K562 (cell line): Measurements from ENCODE around the gene ISOC1. TPM values are rescaled to one million over a fixed set of nuclear protein-coding genes. Genes with fewer than 3 reads are reported as not detected.
A peak's percentile ranks its signal among the peaks of the same experiment; 100 is the strongest.

Experiments used
- ATF3 ChIP-seq, 2 experiments: fragments of 450-650 bp in 1 of 2; sonication (generic) in 1 of 2; formaldehyde crosslinking in 1 of 2; IDR thresholded peaks in 1 of 2; conservative IDR thresholded peaks in 1 of 2; 2 replicates each; pipeline versions ENCODE4 v1.6.1 to v1.8.1; 2016 to 2023; ENCODE audit warnings: mild to moderate bottlenecking in 2 of 2, moderate library complexity in 2 of 2, inconsistent platforms in 1 of 2, missing genetic modification reagents in 1 of 2
- BACH1 ChIP-seq: fragments of 200-800 bp; sonication (Bioruptor generic); IDR thresholded peaks from 2 replicates; pipeline ENCODE4 v1.6.1; 2016; ENCODE audit warnings: missing genetic modification characterization, missing compliant biosample characterization
- CC2D1A ChIP-seq: fragments of 450-650 bp; IDR thresholded peaks from 2 replicates; pipeline ENCODE4 v1.6.1; 2017; ENCODE audit warnings: mild to moderate bottlenecking
- ETV5 ChIP-seq: sonication (generic); formaldehyde crosslinking; IDR thresholded peaks from 2 replicates; pipeline ENCODE4 v1.4.0; 2020; ENCODE audit warnings: low read depth, mild to moderate bottlenecking, missing genetic modification reagents
- FOXO4 ChIP-seq: fragments of 450-650 bp; formaldehyde crosslinking; IDR thresholded peaks from 2 replicates; pipeline ENCODE4 v1.4.0; 2020; ENCODE audit warnings: mild to moderate bottlenecking, moderate library complexity
- FOXP1 ChIP-seq: sonication (generic); formaldehyde crosslinking; IDR thresholded peaks from 2 replicates; pipeline ENCODE4 v1.8.0; 2022; ENCODE audit warnings: mild to moderate bottlenecking, missing genetic modification reagents
- GTF2A2 ChIP-seq: IDR thresholded peaks from 2 replicates; pipeline ENCODE4 v1.6.1; 2016; ENCODE audit warnings: mild to moderate bottlenecking, missing genetic modification characterization, missing compliant biosample characterization
- ILK ChIP-seq: fragments of 450-650 bp; IDR thresholded peaks from 2 replicates; pipeline ENCODE4 v1.6.1; 2016; ENCODE audit warnings: missing genetic modification characterization, low read depth, mild to moderate bottlenecking, missing compliant biosample characterization, moderate library complexity, borderline replicate concordance
- KAT8 ChIP-seq: fragments of 450-650 bp; IDR thresholded peaks from 2 replicates; pipeline ENCODE4 v1.6.1; 2016; ENCODE audit warnings: low read depth, mild to moderate bottlenecking
- MYC ChIP-seq, 2 experiments: fragments of 250-450 bp in 1 of 2; sonication (Bioruptor Pico) in 1 of 2; IDR thresholded peaks; 2 replicates each; pipeline versions ENCODE4 v1.5.1 to v1.6.1; 2012 to 2021; ENCODE audit warnings: low read depth in 2 of 2, borderline replicate concordance in 1 of 2, improper control_type of control experiment in 1 of 2, low read length in 1 of 2, mild to moderate bottlenecking in 1 of 2, moderate library complexity in 1 of 2
- PHTF2 ChIP-seq: fragments of 250-450 bp; sonication (Bioruptor Pico); IDR thresholded peaks from 2 replicates; pipeline ENCODE4 v1.5.0; 2021; ENCODE audit warnings: mild to moderate bottlenecking
- RBM34 ChIP-seq: fragments of 200-400 bp; formaldehyde crosslinking; IDR thresholded peaks from 2 replicates; pipeline ENCODE4 v1.6.1; 2018; ENCODE audit warnings: low read length, borderline replicate concordance; ENCODE audit not compliant: insufficient read depth
- SMARCC2 ChIP-seq: fragments of 450-650 bp; IDR thresholded peaks from 2 replicates; pipeline ENCODE4 v1.6.1; 2017; ENCODE audit warnings: antibody characterized with exemption, moderate library complexity, mild to moderate bottlenecking, low read depth
- TFAP4 ChIP-seq: sonication (generic); formaldehyde crosslinking; IDR thresholded peaks from 2 replicates; pipeline ENCODE4 v1.8.0; 2022; ENCODE audit warnings: missing genetic modification reagents, mild to moderate bottlenecking, moderate library complexity, borderline replicate concordance
- ZNF318 ChIP-seq, 2 experiments: fragments of 450-650 bp; IDR thresholded peaks; 2 replicates each; pipeline ENCODE4 v1.6.1; 2016; ENCODE audit warnings: mild to moderate bottlenecking in 2 of 2, borderline replicate concordance in 1 of 2, low read depth in 1 of 2, moderate library complexity in 1 of 2
- ZZZ3 ChIP-seq: fragments of 450-650 bp; IDR thresholded peaks from 2 replicates; pipeline ENCODE4 v1.6.1; 2016; ENCODE audit warnings: antibody characterized with exemption, mild to moderate bottlenecking, moderate library complexity
- polyA plus RNA-seq, 8 experiments: library from polyadenylated mRNA; depleted of rRNA in 4 of 8; stranded (reverse) in 5 of 8; unstranded in 3 of 8; fragments of >200 nt; fragmentation: Nextera tagmentation in 2 of 8; fragmentation: Illumina TruSeq in 1 of 8; extraction: Ambion mirVana in 2 of 8; extraction: Trizol in 1 of 8; gene quantifications; 2 replicates each; pipeline versions ENCODE4 v1.2.1 to v1.2.3, GENCODE V29; 2011 to 2014; ENCODE audit warnings: inconsistent platforms in 1 of 8, missing spikeins in 1 of 8
- total RNA-seq, 7 experiments: library from RNA; depleted of rRNA in 6 of 7; stranded (reverse); fragments of >200 nt in 6 of 7; fragmentation: Illumina TruSeq in 2 of 7; extraction: Trizol in 2 of 7; gene quantifications; 2 replicates each; pipeline versions ENCODE4 v1.2.1 to v1.2.3, GENCODE V29; 2011 to 2021; ENCODE audit warnings: low replicate concordance in 1 of 7

ISOC1 gene
- total and polyA plus RNA-seq, 9 of the 15 experiments (the other 6 are each of a cell fraction or from before 2014, with no cell fraction given), result 14.0 to 67.9 (median 51.3) TPM

GRCh38 chr5:129078660-129079059 is 15.9 kb upstream of the ISOC1 start (continued):
- TF ChIP-seq PHTF2 (no peak), FOXP1 (CRISPR knock-in tag) (no peak), RBM34 (no peak), TFAP4 (no peak), ZNF318 (IDR thresholded peaks at IDR 0.05; ENCODE audit: borderline replicate concordance in 1 of 2, low read depth in 1 of 2) (no peak), BACH1 (tag) (0 out of 2 replicates have a peak, but pooled peaks have one; percentile 9), ILK (tag) (no peak), GTF2A2 (tag) (no peak), CC2D1A (no peak), KAT8 (no peak), ZZZ3 (no peak), MYC (IDR thresholded peaks at IDR 0.05; ENCODE audit: low read depth, low read length) (peak; percentile 65; the same call in 1 of the 2 replicates), MYC (CRISPR knock-in tag; IDR thresholded peaks at IDR 0.05; ENCODE audit: borderline replicate concordance, low read depth) (no peak), SMARCC2 (no peak), ETV5 (CRISPR knock-in tag) (no peak), ATF3 (IDR thresholded peaks at IDR 0.05) (peak; percentile 47; the same call in 1 of the 2 replicates), ATF3 (CRISPR knock-in tag; conservative IDR thresholded peaks at IDR 0.05) (no peak), FOXO4 (CRISPR knock-in tag) (no peak)
